Retinal pigment epithelial cell (primary cell): ENCODE data around the gene HTRA3.
A peak's percentile ranks its signal among the peaks of the same experiment; 100 is the strongest.

Experiments used
- DNase-seq: peaks from one replicate; pipeline ENCODE4 v3.0.0-alpha.2; 2010; ENCODE audit warnings: low read depth
- H3K4me3 ChIP-seq: 2 replicates; pipeline ENCODE4 v1.5.1; 2011; ENCODE audit warnings: mild to moderate bottlenecking, low read length, control low read depth, moderate library complexity
- CTCF ChIP-seq: conservative IDR thresholded peaks from 2 replicates; pipeline ENCODE4 v1.5.1; 2011; ENCODE audit warnings: low read depth, low read length, control low read depth, inconsistent platforms

The HTRA3 gene

GRCh38 chr4:8310306-8310705, 40.8 kb downstream of the HTRA3 start:
- no peak for DNase-seq
- TF ChIP-seq CTCF, result no peak
- no peak overlapping the region for H3K4me3 ChIP-seq

GRCh38 chr4:8311101-8312068, 41.8 kb downstream of the HTRA3 start:
- no peak overlapping the region for H3K4me3 ChIP-seq
- no peak for TF ChIP-seq CTCF
- DNase-seq, result no peak

GRCh38 chr4:8312069-8312445, 42.5 kb downstream of the HTRA3 start:
- H3K4me3 ChIP-seq, result no peak overlapping the region
- no peak for TF ChIP-seq CTCF
- DNase-seq, result no peak

- H3K4me3 ChIP-seq, result no peak overlapping the region
- DNase-seq, result no peak
- no peak for TF ChIP-seq CTCF
These were observed 43.4 kb downstream of the HTRA3 start for GRCh38 chr4:8312976-8313375.

- no peak for TF ChIP-seq CTCF
- no peak overlapping the region for H3K4me3 ChIP-seq
These were observed 45.2 kb downstream of the HTRA3 start for GRCh38 chr4:8314691-8315255.

GRCh38 chr4:8315435-8316250, 46.1 kb downstream of the HTRA3 start:
- TF ChIP-seq CTCF, result peak; percentile 1
- H3K4me3 ChIP-seq, result no peak overlapping the region
- DNase-seq, result peak; percentile 30

More at GRCh38 chr4:8314691-8315255, 45.2 kb downstream of the HTRA3 start:
- DNase-seq, result no peak
